ENCODE data around the gene OAS2. TPM values are rescaled to one million over a fixed set of nuclear protein-coding genes. Genes with fewer than 3 reads are reported as not detected.

The OAS2 gene
- total and polyA plus RNA-seq, 2 of the 4 experiments (the other 2 are of a cell fraction): under 0.01 TPM; not detected in 1

DNA sequence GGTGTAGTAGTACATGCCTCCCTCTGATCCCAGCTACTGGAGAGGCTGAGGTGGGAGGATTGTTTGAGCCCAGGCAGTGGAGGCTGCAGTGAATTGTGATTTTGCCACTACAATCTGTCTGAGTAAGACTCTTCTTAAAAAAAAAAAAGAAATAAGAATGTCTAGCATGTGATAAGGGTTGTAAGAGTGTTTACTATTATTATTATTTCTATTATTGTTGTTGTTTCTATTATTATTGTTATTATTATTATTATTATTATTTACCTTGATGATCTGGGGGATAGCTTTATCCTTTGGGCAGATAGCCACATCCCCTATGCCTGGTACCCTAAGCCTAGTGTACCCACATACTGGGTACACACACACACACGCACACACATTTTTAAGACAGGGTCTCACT lies 35.7 kb upstream of the OAS2 start:
- DNase-seq (no peak), ATAC-seq (ENCODE audit: low read depth) (no peak)
- intact Hi-C loops (cut with micrococcal nuclease): no loop called here
- Histone ChIP-seq H3K9me3 (ENCODE audit: control insufficient read depth, insufficient read depth, low read length) (no peaks in the 10 kb centered on the region), H3K79me1 (ENCODE audit: low read depth in 1 of 2, low read length in 2 of 2) (peaks cover 0 to 7% of the 10 kb centered on the region in 2 experiments; a peak in 1 of 4 replicates), H2BK15ac (ENCODE audit: low read depth, low read length) (no peak overlapping the region), H4K8ac (ENCODE audit: low read depth in 2 of 2, low read length in 2 of 2) (no peak overlapping the region), H4K5ac (ENCODE audit: low read depth, low read length) (no peak overlapping the region), H2AFZ (replicated peaks; ENCODE audit: low read length, poor library complexity) (no peak overlapping the region), H3K14ac (replicated peaks; ENCODE audit: low read depth, low read length) (no peak overlapping the region), H2AK5ac (ENCODE audit: low read depth, low read length) (no peak overlapping the region), H2BK5ac (ENCODE audit: low read depth, low read length, poor library complexity, severe bottlenecking) (no peak overlapping the region), H3K27me3 (ENCODE audit: control insufficient read depth, insufficient read depth, low read length) (no peaks in the 10 kb centered on the region), H3K4me1 (ENCODE audit: control insufficient read depth, insufficient read depth, low read length) (peaks cover 2% of the 10 kb centered on the region), H2BK20ac (ENCODE audit: low read depth, low read length) (no peak overlapping the region), H3K9ac (ENCODE audit: low read depth, low read length) (no peak overlapping the region), H3K27ac (ENCODE audit: insufficient read depth, low read length) (no peak overlapping the region), H3K23ac (ENCODE audit: low read depth, low read length) (no peak overlapping the region), H2BK120ac (ENCODE audit: low read depth, low read length) (no peak overlapping the region), H2AK9ac (replicated peaks; ENCODE audit: low read depth, low read length, poor library complexity) (no peak overlapping the region), H3K4me2 (ENCODE audit: low read depth, low read length) (no peak overlapping the region), H4K20me1 (ENCODE audit: insufficient read depth, low read length) (no peaks in the 10 kb centered on the region), H3K4me3 (ENCODE audit: insufficient read depth, low read depth, low read length) (no peak overlapping the region), H3K36me3 (ENCODE audit: control insufficient read depth, insufficient read depth, low read length) (no peaks in the 10 kb centered on the region), H3K18ac (ENCODE audit: low read depth, low read length) (no peak overlapping the region), H4K91ac (ENCODE audit: insufficient read depth, low read depth, low read length) (no peak overlapping the region), H3K56ac (ENCODE audit: extremely low read depth, insufficient read depth, low read length) (no peak overlapping the region), H3K9me1 (ENCODE audit: insufficient read depth, low read length) (0 out of 2 replicates have a peak, but pooled peaks cover 3% of the 10 kb centered on the region), H3K4ac (ENCODE audit: low read depth, low read length) (no peak overlapping the region)
- ChIA-PET POLR2A (ENCODE audit: unreplicated experiment) (no interaction called here), CTCF (no interaction called here)
- dilution Hi-C loops (cut with HindIII; ENCODE audit: low sequenced_read_pairs, unreplicated experiment): no loop called here
- TF ChIP-seq BHLHE40 (IDR thresholded peaks at IDR 0.05; ENCODE audit: low read depth, low read length): no peak
- TF ChIP-seq CHD1 (IDR thresholded peaks at IDR 0.05; ENCODE audit: low read depth, low read length): no peak
- no peak for TF ChIP-seq MAFK (IDR thresholded peaks at IDR 0.05; ENCODE audit: low read depth, low read length)
- TF ChIP-seq NFE2L2 (IDR thresholded peaks at IDR 0.05; ENCODE audit: low read depth, low read length): no peak
- no peak for TF ChIP-seq RCOR1 (IDR thresholded peaks at IDR 0.05; ENCODE audit: insufficient replicate concordance, low read length)
- no peak for TF ChIP-seq RFX5 (IDR thresholded peaks at IDR 0.05; ENCODE audit: low read depth, low read length)
- no peak for TF ChIP-seq FOS (IDR thresholded peaks at IDR 0.05; ENCODE audit: low read depth, low read length)
- TF ChIP-seq, protein P1, sequence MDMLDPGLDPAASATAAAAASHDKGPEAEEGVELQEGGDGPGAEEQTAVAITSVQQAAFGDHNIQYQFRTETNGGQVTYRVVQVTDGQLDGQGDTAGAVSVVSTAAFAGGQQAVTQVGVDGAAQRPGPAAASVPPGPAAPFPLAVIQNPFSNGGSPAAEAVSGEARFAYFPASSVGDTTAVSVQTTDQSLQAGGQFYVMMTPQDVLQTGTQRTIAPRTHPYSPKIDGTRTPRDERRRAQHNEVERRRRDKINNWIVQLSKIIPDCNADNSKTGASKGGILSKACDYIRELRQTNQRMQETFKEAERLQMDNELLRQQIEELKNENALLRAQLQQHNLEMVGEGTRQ (IDR thresholded peaks at IDR 0.05; ENCODE audit: low read depth, low read length): no peak
- TF ChIP-seq CEBPB (IDR thresholded peaks at IDR 0.05; ENCODE audit: low read depth, low read length): no peak
- TF ChIP-seq RAD21 (IDR thresholded peaks at IDR 0.05; ENCODE audit: low read length): no peak
- TF ChIP-seq CTCF (conservative IDR thresholded peaks at IDR 0.05; ENCODE audit: low read depth, low read length): no peak
- TF ChIP-seq POLR2A (IDR thresholded peaks at IDR 0.05; ENCODE audit: low read depth, low read length): no peak
- TF ChIP-seq, protein P2, sequence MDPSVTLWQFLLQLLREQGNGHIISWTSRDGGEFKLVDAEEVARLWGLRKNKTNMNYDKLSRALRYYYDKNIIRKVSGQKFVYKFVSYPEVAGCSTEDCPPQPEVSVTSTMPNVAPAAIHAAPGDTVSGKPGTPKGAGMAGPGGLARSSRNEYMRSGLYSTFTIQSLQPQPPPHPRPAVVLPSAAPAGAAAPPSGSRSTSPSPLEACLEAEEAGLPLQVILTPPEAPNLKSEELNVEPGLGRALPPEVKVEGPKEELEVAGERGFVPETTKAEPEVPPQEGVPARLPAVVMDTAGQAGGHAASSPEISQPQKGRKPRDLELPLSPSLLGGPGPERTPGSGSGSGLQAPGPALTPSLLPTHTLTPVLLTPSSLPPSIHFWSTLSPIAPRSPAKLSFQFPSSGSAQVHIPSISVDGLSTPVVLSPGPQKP (IDR thresholded peaks at IDR 0.05; ENCODE audit: borderline replicate concordance, low read depth, low read length): no peak
- TF ChIP-seq MXI1 (IDR thresholded peaks at IDR 0.05; ENCODE audit: borderline replicate concordance, low read depth, low read length): no peak
- TF ChIP-seq MAZ (IDR thresholded peaks at IDR 0.05; ENCODE audit: borderline replicate concordance, low read depth, low read length): no peak
- TF ChIP-seq SMC3 (IDR thresholded peaks at IDR 0.05; ENCODE audit: low read depth, low read length): no peak
- in situ Hi-C loops (cut with MboI; ENCODE audit: low sequenced_read_pairs): no loop called here
- no TSS peak for BruUV-seq (replicated peaks)
- no CpG with 5 or more reads among the region's 1 CpG for WGBS, 2 experiments (ENCODE audit: extremely low coverage in 2 of 2, insufficient read length in 1 of 2)
